HepG2 (cell line): ENCODE results near the gene CEP63. TPM values are rescaled to one million over a fixed set of nuclear protein-coding genes. Genes with fewer than 3 reads are reported as not detected.

ENCODE experiments used
- CEBPB ChIP-seq: IDR thresholded peaks from 2 replicates; pipeline ENCODE4 v1.6.1; 2011; ENCODE audit warnings: low read depth, low read length, improper control_type of control experiment, borderline replicate concordance
- FIP1L1 ChIP-seq: fragments of 200-400 bp; formaldehyde crosslinking; IDR thresholded peaks from 2 replicates; pipeline ENCODE4 v1.6.1; 2018; ENCODE audit warnings: low read depth, mild to moderate bottlenecking, low read length, moderate library complexity, borderline replicate concordance; ENCODE audit not compliant: insufficient read depth
- HMG20A ChIP-seq: IDR thresholded peaks from 2 replicates; pipeline ENCODE4 v1.6.1; 2016; ENCODE audit warnings: borderline replicate concordance
- MAFF ChIP-seq: IDR thresholded peaks from 2 replicates; pipeline ENCODE4 v1.6.1; 2011; ENCODE audit warnings: low read depth, low read length, improper control_type of control experiment
- SALL2 ChIP-seq: sonication (generic); formaldehyde crosslinking; IDR thresholded peaks from 2 replicates; pipeline ENCODE4 v1.8.1; 2023; ENCODE audit warnings: mild to moderate bottlenecking, missing genetic modification reagents, inconsistent platforms
- ZNF318 ChIP-seq: sonication (generic); formaldehyde crosslinking; IDR thresholded peaks from 2 replicates; pipeline ENCODE4 v1.4.0; 2020; ENCODE audit warnings: mild to moderate bottlenecking, missing genetic modification reagents
- ZNF768 ChIP-seq: sonication (generic); formaldehyde crosslinking; IDR thresholded peaks from 2 replicates; pipeline ENCODE4 v1.4.0; 2020; ENCODE audit warnings: missing genetic modification reagents
- ZNF891 ChIP-seq: sonication (generic); formaldehyde crosslinking; IDR thresholded peaks from 2 replicates; pipeline ENCODE4 v1.5.0; 2020; ENCODE audit warnings: mild to moderate bottlenecking, missing genetic modification reagents
- polyA plus RNA-seq, 8 experiments: library from polyadenylated mRNA; depleted of rRNA in 3 of 8; stranded (reverse) in 7 of 8; unstranded in 1 of 8; fragments of >200 nt; fragmentation: Illumina TruSeq in 4 of 8; extraction: Trizol in 4 of 8; gene quantifications; 2 replicates each; pipeline versions ENCODE4 v1.2.1 to v1.2.3, GENCODE V29; 2011 to 2016; ENCODE audit warnings: low read depth in 4 of 8, missing spikeins in 1 of 8, mixed read lengths in 1 of 8; ENCODE audit not compliant: insufficient read depth in 1 of 8
- total RNA-seq, 5 experiments: library from RNA; depleted of rRNA; stranded (reverse); fragments of >200 nt; fragmentation: Illumina TruSeq; extraction: Trizol; gene quantifications; 2 replicates each; pipeline ENCODE4 v1.2.3, GENCODE V29; 2016; ENCODE audit warnings: low read depth in 1 of 5
- TF ChIP-seq, protein P1 (sequence below): sonication (generic); formaldehyde crosslinking; IDR thresholded peaks from 2 replicates; pipeline ENCODE4 v1.4.0; 2020; ENCODE audit warnings: missing genetic modification reagents, mild to moderate bottlenecking, borderline replicate concordance
- TF ChIP-seq, protein P2 (sequence below): sonication (generic); formaldehyde crosslinking; IDR thresholded peaks from 2 replicates; pipeline ENCODE4 v1.9.0; 2022; ENCODE audit warnings: missing genetic modification reagents, mild to moderate bottlenecking, borderline replicate concordance
- TF ChIP-seq, protein P3 (sequence below): sonication (generic); formaldehyde crosslinking; IDR thresholded peaks from 2 replicates; pipeline ENCODE4 v1.8.0; 2022; ENCODE audit warnings: mild to moderate bottlenecking, missing genetic modification reagents, borderline replicate concordance
- TF ChIP-seq, protein P4 (sequence below): sonication (generic); formaldehyde crosslinking; IDR thresholded peaks from 2 replicates; pipeline ENCODE4 v1.4.0; 2020; ENCODE audit warnings: mild to moderate bottlenecking, missing genetic modification reagents

Gene CEP63
- total and polyA plus RNA-seq, 2 of the 13 experiments (the other 11 are each of a cell fraction or from before 2014, with no cell fraction given) = 7.2 to 18.4 TPM

DNA sequence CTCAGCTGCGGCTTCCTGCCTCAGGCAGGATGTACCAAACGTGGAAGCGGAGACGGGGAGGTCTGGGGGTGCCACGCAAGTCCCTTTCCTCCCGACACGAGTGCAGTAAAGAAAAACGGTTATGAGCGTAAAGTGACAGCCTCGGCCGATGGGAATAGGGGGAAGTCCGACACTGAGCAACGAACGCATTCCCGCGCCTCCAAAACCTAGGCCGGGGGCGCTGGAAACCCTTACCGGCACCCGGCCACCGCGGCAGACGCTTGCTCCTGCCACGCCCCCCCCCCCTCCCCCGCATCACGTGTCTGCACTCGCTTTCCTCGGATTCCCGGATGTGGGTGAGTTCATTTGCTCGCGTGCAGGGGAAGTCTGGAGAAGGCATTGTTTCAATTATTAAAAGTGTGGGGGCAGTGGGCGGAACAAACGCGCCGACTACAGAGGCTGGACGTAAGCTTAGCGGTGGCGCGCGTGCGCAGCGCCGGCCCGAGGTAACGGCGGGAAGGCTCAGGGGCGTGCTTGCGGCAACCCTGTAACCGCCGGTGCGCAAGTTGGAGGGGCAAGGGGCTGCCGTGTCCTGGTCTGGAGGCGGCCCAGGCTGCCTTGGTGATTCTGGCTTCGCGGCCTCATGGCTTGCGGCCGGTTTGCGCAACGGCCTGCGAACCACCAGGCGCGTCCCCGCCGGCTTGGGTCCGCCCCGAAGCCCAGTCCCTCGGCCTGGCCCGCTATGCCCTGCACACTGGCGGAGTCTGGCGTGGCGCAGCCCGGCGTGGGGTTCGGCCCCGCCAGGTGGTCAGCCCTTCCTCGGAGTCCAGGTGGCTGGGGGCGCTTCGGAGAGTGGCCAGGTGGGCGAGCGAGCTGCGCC is at the start of gene CEP63, which contains the start of gene ANAPC13 (continued):
- TF ChIP-seq, protein P1, sequence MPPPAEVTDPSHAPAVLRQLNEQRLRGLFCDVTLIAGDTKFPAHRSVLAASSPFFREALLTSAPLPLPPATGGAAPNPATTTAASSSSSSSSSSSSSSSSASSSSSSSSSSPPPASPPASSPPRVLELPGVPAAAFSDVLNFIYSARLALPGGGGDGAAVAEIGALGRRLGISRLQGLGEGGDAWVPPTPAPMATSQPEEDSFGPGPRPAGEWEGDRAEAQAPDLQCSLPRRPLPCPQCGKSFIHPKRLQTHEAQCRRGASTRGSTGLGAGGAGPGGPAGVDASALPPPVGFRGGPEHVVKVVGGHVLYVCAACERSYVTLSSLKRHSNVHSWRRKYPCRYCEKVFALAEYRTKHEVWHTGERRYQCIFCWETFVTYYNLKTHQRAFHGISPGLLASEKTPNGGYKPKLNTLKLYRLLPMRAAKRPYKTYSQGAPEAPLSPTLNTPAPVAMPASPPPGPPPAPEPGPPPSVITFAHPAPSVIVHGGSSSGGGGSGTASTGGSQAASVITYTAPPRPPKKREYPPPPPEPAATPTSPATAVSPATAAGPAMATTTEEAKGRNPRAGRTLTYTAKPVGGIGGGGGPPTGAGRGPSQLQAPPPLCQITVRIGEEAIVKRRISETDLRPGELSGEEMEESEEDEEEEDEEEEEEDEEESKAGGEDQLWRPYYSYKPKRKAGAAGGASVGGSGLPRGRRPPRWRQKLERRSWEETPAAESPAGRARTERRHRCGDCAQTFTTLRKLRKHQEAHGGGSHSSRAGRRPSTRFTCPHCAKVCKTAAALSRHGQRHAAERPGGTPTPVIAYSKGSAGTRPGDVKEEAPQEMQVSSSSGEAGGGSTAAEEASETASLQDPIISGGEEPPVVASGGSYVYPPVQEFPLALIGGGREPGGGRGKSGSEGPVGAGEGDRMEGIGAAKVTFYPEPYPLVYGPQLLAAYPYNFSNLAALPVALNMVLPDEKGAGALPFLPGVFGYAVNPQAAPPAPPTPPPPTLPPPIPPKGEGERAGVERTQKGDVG (CRISPR knock-in tag) = peak; percentile 74
- TF ChIP-seq, protein P2, sequence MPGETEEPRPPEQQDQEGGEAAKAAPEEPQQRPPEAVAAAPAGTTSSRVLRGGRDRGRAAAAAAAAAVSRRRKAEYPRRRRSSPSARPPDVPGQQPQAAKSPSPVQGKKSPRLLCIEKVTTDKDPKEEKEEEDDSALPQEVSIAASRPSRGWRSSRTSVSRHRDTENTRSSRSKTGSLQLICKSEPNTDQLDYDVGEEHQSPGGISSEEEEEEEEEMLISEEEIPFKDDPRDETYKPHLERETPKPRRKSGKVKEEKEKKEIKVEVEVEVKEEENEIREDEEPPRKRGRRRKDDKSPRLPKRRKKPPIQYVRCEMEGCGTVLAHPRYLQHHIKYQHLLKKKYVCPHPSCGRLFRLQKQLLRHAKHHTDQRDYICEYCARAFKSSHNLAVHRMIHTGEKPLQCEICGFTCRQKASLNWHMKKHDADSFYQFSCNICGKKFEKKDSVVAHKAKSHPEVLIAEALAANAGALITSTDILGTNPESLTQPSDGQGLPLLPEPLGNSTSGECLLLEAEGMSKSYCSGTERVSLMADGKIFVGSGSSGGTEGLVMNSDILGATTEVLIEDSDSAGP (CRISPR knock-in tag) = peak; percentile 83
- TF ChIP-seq, protein P3, sequence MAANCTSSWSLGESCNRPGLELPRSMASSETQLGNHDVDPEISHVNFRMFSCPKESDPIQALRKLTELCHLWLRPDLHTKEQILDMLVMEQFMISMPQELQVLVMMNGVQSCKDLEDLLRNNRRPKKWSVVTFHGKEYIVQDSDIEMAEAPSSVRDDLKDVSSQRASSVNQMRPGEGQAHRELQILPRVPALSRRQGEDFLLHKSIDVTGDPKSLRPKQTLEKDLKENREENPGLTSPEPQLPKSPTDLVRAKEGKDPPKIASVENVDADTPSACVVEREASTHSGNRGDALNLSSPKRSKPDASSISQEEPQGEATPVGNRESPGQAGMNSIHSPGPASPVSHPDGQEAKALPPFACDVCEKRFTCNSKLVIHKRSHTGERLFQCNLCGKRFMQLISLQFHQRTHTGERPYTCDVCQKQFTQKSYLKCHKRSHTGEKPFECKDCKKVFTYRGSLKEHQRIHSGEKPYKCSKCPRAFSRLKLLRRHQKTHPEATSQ (CRISPR knock-in tag) = no peak; the same call in 1 of the 2 replicates
- TF ChIP-seq ZNF891 (CRISPR knock-in tag) (peak; percentile 70), FIP1L1 (no peak), SALL2 (0 out of 2 replicates have a peak, but pooled peaks have one; percentile 37), HMG20A (CRISPR knock-in tag) (no peak), CEBPB (peak; percentile 86), ZNF318 (CRISPR knock-in tag) (no peak; the same call in 1 of the 2 replicates), MAFF (no peak), ZNF768 (CRISPR knock-in tag) (no peak; the same call in 1 of the 2 replicates)
- TF ChIP-seq, protein P4, sequence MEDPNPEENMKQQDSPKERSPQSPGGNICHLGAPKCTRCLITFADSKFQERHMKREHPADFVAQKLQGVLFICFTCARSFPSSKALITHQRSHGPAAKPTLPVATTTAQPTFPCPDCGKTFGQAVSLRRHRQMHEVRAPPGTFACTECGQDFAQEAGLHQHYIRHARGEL (CRISPR knock-in tag) = peak; percentile 82; the same call in 1 of the 2 replicates
